ENCODE measurements around the gene SLX4.

The SLX4 gene

GRCh38 chr16:3549906-3550305 is 61.5 kb downstream of the SLX4 start:
- DNase-seq (ENCODE audit: low spot score) = no peak

DNA sequence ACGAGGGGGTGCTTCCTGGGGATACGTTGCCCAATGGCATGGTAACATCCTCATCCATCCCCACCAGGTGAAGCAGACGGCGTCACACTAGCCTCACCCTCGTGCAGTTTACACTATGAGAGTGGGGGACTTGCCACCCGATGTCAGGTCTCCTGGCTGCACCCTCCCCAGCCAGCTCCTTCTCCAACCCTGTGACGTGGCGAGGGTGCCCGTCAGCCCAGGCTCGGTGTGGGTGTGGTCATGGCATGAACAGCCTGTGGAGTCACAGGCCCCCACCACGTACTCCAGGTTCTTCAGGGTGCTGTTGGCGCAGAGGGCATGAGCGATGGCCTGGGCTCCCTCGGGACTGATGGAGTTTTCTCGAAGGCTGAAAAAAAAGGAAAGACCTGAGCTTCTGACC is 62.5 kb downstream of the SLX4 start:
- no peak for DNase-seq (ENCODE audit: low spot score)

GRCh38 chr16:3548445-3548844 is 63.0 kb downstream of the SLX4 start:
- no peak for DNase-seq (ENCODE audit: low spot score)

- no peak for DNase-seq (ENCODE audit: low spot score)
Measured at GRCh38 chr16:3546986-3547682, 64.3 kb downstream of the SLX4 start.

- no peak for DNase-seq (ENCODE audit: low spot score)
Measured at GRCh38 chr16:3542601-3543373, 68.6 kb downstream of the SLX4 start.

DNA sequence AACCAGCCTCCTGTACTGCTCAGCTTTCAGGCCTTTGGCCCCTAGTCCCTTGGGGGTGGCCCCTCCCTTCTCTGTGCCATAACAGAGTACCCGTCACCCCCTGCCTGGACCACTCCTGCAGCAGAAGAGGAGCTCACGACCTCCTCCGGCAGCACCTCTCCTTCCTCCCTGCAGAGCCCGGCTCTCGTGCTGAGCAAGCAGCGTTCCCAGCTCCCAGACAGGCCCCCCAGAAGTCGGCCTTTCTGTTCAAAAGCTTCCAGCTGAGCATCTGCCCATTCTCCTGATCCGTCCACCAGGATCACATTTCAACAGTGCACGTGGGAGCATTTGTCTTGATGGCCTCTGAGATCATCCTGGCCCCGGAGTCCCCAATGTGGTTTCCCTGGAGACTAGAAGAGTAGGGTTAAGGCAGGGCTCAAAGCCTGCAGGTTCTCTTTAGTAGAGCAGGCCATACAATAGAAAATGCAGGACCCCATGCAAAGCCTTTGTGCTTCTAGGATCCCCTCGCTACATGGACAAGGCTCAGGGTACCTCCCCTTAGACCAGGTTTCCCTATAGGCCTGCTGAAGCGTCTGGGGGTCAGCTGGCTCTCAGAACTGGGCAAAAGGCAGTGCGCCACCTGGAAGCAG is 69.8 kb downstream of the SLX4 start:
- no peak for DNase-seq (ENCODE audit: low spot score)

- DNase-seq (ENCODE audit: low spot score) = no peak
Measured at GRCh38 chr16:3538222-3538621, 73.2 kb downstream of the SLX4 start.

DNA sequence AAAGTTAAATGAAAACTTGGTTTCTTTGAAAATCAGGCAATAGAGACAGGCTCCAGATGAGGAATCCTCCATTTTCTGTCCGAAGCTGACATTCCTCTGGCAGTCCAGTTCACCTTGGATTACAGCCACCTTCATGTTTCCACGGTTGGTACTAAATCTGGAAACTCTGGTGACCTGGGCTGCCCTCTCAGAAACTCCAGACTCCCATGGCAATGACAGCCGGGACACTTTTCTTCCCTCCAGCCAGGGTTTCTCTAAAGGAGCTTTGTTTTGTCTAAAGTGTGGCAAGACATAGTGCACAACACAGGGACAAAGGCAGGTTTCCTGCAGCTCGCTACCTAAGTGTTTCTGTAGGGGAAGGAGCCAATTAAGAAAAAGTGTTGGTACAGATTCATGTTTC is 74.6 kb downstream of the SLX4 start:
- DNase-seq (ENCODE audit: low spot score) = no peak

DNA sequence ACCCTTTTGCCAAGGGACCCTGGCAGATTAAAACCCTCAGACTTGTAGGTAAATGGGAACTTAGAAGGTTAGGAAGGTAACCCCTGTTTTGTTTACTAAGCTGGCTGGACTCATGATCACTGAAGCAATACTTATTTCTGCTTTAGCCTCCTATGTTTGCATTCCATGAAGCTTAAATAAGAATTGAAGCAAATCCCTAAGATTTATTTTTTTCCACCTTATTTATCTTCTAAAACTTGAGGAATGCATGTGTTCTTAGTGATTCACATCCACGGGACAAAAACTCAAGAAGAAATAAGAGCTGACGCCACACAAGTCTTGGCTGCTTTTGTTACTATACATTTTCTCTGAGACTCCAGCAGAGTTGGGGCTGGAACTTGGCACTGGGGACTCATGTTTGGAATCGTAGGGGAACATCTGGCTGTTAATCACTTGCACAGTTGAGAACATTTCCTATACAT is 75.1 kb downstream of the SLX4 start:
- DNase-seq (ENCODE audit: low spot score) = no peak

GRCh38 chr16:3534126-3534525 is 77.3 kb downstream of the SLX4 start:
- no peak for DNase-seq (ENCODE audit: low spot score)

DNA sequence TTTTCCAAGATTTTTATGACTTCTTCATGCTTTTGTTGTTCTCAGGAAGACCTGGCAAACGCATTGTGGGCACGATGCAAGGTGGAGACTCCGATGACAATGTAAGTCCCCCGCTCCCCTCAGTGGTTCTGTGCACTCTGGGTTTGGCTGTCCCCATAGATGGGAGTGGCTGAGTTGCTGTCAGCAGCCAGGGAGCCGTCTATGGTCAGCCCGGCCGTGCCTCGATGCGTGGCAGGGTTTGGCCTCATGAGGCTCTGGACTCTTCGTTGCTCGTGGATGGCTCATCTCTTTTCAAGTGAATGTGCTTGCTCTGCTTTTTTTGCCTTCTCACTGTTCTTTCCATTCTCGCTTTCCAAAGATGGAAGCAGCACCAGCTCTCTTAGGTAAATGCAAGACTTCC is 78.7 kb downstream of the SLX4 start:
- DNase-seq (ENCODE audit: low spot score) = no peak

Data from hematopoietic multipotent progenitor cell treated with erythropoietin and hydrocortisone succinate and interleukin-3 and kit ligand, for 15 days (in vitro differentiated cells).